ENCODE measurements around the gene ACOD1. TPM values are rescaled to one million over a fixed set of nuclear protein-coding genes. Genes with fewer than 3 reads are reported as not detected.
"Not testable (repeated sequence)": the region's sequence is repeated elsewhere in the genome, so short reads cannot be mapped to it uniquely, and the experiment has no call there.

Gene ACOD1
- total RNA-seq = not detected in 2 replicates

DNA sequence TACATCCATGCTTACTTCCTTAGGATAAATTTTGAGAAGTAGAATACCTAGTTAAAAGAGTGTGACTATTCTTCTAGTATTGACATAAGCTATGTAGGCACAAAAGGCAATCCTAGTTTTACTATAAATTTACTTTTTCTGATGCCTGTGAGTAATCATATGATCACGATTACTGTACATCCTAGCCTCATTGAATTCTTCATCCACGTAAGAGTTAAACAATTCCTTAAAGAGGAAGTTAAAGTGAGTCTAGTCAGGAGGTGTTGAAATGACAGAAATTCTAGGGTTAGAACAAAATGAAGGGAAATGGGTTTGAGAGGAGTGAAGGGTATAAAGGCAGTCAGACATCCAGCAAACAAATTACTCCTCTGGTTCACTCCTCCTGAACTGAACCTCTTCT is at the start of gene ACOD1:
TSS of gene ACOD1 (plus strand) at position 363 of the 400 bp plus-strand sequence. CDS start 48 bp downstream, outside the sequence.
- CTCF ChIA-PET = no interaction called here
- TF ChIP-seq, protein P1, sequence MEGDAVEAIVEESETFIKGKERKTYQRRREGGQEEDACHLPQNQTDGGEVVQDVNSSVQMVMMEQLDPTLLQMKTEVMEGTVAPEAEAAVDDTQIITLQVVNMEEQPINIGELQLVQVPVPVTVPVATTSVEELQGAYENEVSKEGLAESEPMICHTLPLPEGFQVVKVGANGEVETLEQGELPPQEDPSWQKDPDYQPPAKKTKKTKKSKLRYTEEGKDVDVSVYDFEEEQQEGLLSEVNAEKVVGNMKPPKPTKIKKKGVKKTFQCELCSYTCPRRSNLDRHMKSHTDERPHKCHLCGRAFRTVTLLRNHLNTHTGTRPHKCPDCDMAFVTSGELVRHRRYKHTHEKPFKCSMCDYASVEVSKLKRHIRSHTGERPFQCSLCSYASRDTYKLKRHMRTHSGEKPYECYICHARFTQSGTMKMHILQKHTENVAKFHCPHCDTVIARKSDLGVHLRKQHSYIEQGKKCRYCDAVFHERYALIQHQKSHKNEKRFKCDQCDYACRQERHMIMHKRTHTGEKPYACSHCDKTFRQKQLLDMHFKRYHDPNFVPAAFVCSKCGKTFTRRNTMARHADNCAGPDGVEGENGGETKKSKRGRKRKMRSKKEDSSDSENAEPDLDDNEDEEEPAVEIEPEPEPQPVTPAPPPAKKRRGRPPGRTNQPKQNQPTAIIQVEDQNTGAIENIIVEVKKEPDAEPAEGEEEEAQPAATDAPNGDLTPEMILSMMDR (IDR thresholded peaks at IDR 0.05) = no peak
- Mint-ChIP-seq H3K4me3 (no peak within 1 kb of the TSS), H3K4me1 (no peaks in the 10 kb centered on the region), H3K27ac (no peak within 1 kb of the TSS), H3K9me3 (peaks cover 3% of the 10 kb centered on the region), H3K36me3 (ENCODE audit: low read depth) (no peaks in the 10 kb centered on the region), H3K27me3 (peaks cover 12% of the 10 kb centered on the region)
- POLR2A ChIA-PET = interaction anchor here (0.6 kb wide), 1 partner anchor 26 kb away, joined by 7 read pairs; no protein-coding TSS in a partner anchor
- intact Hi-C loops (cut with micrococcal nuclease) = no loop called here
- ATAC-seq (ENCODE audit: low read depth) = no peak
- no peak for DNase-seq

DNA sequence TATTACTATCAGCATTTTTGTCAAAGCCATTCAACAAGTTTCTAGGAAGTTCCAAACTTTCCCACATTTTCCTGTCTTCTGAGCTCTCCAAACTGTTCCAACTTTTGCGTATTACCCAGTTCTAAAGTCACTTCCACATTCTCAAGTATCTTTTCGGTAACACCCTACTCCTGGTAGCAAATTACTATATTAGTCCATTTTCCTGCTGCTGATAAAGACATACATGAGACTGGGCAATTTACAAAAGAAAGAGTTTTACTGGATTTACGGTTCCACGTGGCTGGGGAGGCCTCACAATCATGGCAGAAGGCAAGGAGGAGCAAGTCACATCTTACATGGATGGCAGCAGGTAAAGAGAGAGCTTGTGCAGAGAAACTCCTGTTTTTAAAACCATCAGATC is 49.2 kb upstream of the ACOD1 start:
- peaks cover 11% of the 10 kb centered on the region for H3K27me3 Mint-ChIP-seq
- DNase-seq; H3K4me3 Mint-ChIP-seq; ATAC-seq (ENCODE audit: low read depth); CTCF ChIA-PET; H3K36me3 Mint-ChIP-seq (ENCODE audit: low read depth); POLR2A ChIA-PET; H3K4me1 Mint-ChIP-seq; intact Hi-C loops (cut with micrococcal nuclease); H3K27ac Mint-ChIP-seq: not testable (repeated sequence)
- H3K9me3 Mint-ChIP-seq = peaks cover 11% of the 10 kb centered on the region

DNA sequence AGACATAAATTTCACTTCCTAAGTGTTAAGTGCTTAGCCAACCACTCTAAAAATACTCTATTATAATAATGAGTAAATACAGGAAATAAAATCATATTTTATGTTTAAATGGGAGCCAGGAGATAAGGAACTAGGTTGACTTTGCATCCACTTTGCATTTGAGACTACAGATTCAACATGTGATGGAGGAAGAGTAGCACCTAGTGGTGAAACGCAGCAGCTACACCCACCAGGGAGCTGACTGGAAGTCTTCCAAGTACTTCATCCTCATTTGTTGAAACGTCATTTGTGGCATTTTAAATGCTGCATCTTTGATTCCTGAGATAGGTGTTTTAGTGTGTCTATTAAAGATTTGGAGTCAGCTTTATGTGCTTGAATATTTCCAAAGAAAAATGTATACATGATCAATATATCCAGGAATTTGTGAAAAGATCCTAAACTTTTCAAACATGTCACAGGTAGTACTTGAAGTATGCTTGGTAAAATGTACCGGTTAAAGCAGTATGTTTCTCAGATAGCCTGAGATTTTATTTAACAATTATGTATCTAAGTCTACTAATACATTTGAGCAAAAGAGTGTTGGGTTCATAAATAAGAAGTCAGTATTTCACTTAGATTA is 44.7 kb upstream of the ACOD1 start:
- TF ChIP-seq, protein P1 (IDR thresholded peaks at IDR 0.05) = peak; percentile 83
- CTCF ChIA-PET = interaction anchor here (0.7 to 4.7 kb wide), 15 partner anchors 9 to 1211 kb away, joined by 3 to 49 read pairs (median 6); partner anchors contain the start of gene KCTD12
- no peak overlapping the region for H3K27ac Mint-ChIP-seq
- no peak overlapping the region for H3K4me3 Mint-ChIP-seq
- peaks cover 11% of the 10 kb centered on the region for H3K9me3 Mint-ChIP-seq
- DNase-seq = no peak
- peaks cover 2% of the 10 kb centered on the region for H3K36me3 Mint-ChIP-seq (ENCODE audit: low read depth)
- ATAC-seq (ENCODE audit: low read depth) = peak; percentile 89
- H3K4me1 Mint-ChIP-seq = no peaks in the 10 kb centered on the region
- intact Hi-C loops (cut with micrococcal nuclease) = loop anchor here (1.0 kb wide), 6 partner anchors 81 to 1207 kb away; no protein-coding TSS in a partner anchor
- H3K27me3 Mint-ChIP-seq = peaks cover 17% of the 10 kb centered on the region
- POLR2A ChIA-PET = interaction anchor here (0.5 to 1.3 kb wide), 2 partner anchors 18 to 1027 kb away, joined by 3 to 4 read pairs; no protein-coding TSS in a partner anchor

DNA sequence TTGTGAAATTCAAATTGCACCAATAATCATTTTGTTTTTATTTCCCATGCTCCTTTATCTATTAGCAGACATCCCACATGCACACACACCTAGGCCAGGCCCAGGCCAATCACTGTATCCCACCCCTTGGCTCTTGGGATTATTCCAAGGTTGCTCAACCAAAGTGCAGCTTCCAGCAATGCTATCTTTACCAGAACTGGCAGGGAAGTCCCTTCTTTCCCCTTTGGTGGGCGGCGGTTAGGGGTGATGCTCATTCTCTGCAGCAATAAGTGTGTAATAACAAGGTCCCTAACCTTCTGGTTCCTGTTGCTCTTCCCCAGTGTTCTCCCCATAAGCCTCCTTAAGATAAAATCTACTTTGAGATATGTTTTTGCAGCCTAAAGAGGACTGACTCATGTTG is 43.8 kb upstream of the ACOD1 start:
- ChIA-PET CTCF (interaction anchor here (0.7 to 4.7 kb wide), 11 partner anchors 10 to 1212 kb away, joined by 3 to 49 read pairs (median 6); partner anchors contain the start of gene KCTD12), POLR2A (interaction anchor here (1.3 kb wide), 1 partner anchor 19 kb away, joined by 4 read pairs; no protein-coding TSS in a partner anchor)
- TF ChIP-seq, protein P1 (IDR thresholded peaks at IDR 0.05) = no peak
- no peak for DNase-seq
- Mint-ChIP-seq H3K27ac (no peak overlapping the region), H3K4me1 (no peaks in the 10 kb centered on the region), H3K4me3 (no peak overlapping the region), H3K27me3 (peaks cover 15% of the 10 kb centered on the region), H3K36me3 (ENCODE audit: low read depth) (no peaks in the 10 kb centered on the region), H3K9me3 (peaks cover 3% of the 10 kb centered on the region)
- intact Hi-C loops (cut with micrococcal nuclease) = no loop called here
- no peak for ATAC-seq (ENCODE audit: low read depth)

DNA sequence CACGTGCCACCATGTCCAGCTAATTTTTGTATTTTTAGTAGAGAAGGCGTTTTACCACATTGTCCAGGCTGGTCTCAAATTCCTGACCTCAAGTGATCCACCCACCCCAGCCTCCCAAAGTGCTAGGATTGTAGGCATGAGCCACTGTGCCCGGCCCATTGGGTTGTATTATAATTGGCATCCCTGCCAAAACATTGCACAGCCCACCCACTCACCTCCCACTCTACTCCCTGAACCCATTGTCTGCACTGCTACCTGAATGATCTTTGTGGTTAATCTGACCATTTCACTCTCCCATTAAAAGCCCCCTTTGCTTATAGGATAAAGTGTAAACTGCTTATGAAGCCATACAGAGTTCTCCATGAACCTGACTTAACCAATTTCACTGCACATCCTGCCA is 35.8 kb upstream of the ACOD1 start:
- Mint-ChIP-seq H3K27me3 (peaks cover 12% of the 10 kb centered on the region), H3K4me1 (no peaks in the 10 kb centered on the region), H3K36me3 (ENCODE audit: low read depth) (no peaks in the 10 kb centered on the region), H3K9me3 (no peaks in the 10 kb centered on the region), H3K4me3 (no peak overlapping the region), H3K27ac (no peak overlapping the region)
- intact Hi-C loops (cut with micrococcal nuclease) = no loop called here
- ATAC-seq (ENCODE audit: low read depth) = no peak
- ChIA-PET POLR2A (no interaction called here), CTCF (no interaction called here)
- no peak for DNase-seq
- TF ChIP-seq, protein P1 (IDR thresholded peaks at IDR 0.05) = no peak

All from activated B cell treated with CpG ODN at 0.5 μM for 24 hours (primary cell).